Right lobe of liver (tissue), 6 donors: Measurements from ENCODE around the gene CAV1. TPM values are rescaled to one million over a fixed set of nuclear protein-coding genes. Genes with fewer than 3 reads are reported as not detected.

Experiments used
- ATAC-seq, 4 donors: fragments of 200-7000 bp; cut with Tn5 transposase; one replicate each; pipeline ENCODE4 v1.9.1; 2020; ENCODE audit warnings: mild to moderate bottlenecking in 4 of 4, moderate library complexity in 4 of 4
- DNase-seq, 3 donors: peaks; one replicate each; pipeline ENCODE4 v3.0.0-alpha.2; 2020
- H3K27ac ChIP-seq, 3 donors: fragments of 200-600 bp; one replicate each; pipeline ENCODE4 v1.8.0; 2022
- H3K27me3 ChIP-seq, 2 donors: fragments of 200-600 bp; one replicate each; pipeline ENCODE4 v1.8.0; 2022
- H3K36me3 ChIP-seq, 4 donors: fragments of 200-600 bp; sonication (generic) in 1 of 4; one replicate each; pipeline versions ENCODE4 v1.5.1 to v1.8.0; 2017 to 2022; ENCODE audit warnings: control low read depth in 1 of 4
- H3K4me1 ChIP-seq, 4 donors: fragments of 200-600 bp; sonication (generic) in 1 of 4; one replicate each; pipeline versions ENCODE4 v1.5.1 to v1.8.0; 2017 to 2022; ENCODE audit warnings: control low read depth in 1 of 4
- H3K4me3 ChIP-seq, 3 donors: fragments of 200-600 bp; one replicate each; pipeline ENCODE4 v1.8.0; 2022
- H3K9me3 ChIP-seq, 4 donors: fragments of 200-600 bp; sonication (generic) in 1 of 4; one replicate each; pipeline versions ENCODE4 v1.5.1 to v1.8.0; 2017 to 2022; ENCODE audit warnings: control low read depth in 1 of 4
- POLR2A ChIP-seq: fragments of 450-650 bp; IDR thresholded peaks from one replicate; pipeline ENCODE4 v1.6.1; 2017; ENCODE audit warnings: antibody characterized with exemption, mild to moderate bottlenecking
- WGBS: methylation state at CpG from one replicate; pipeline ENCODE4 v1.1.6; 2018; ENCODE audit warnings: low coverage, low lambda C conversion rate; ENCODE audit not compliant: insufficient coverage; ENCODE audit errors: missing lambda C conversion rate; 5-methylcytosine and 5-hydroxymethylcytosine counted together
- intact Hi-C, 2 donors: fragments of 100-400 bp; cut with DNase I; formaldehyde crosslinking; loops; one replicate each; pipeline versions ENCODE4 v1.11.2 to v1.14.1; 2022
- total RNA-seq, 6 experiments: library from RNA; depleted of rRNA in 2 of 6; stranded (reverse); fragments of >200 nt in 2 of 6; fragmentation: NEBNext Ultra II Directional in 3 of 6; extraction: Animal tissue kit (Norgen Biotek cat#: 25700) in 3 of 6; gene quantifications; one replicate each; pipeline versions ENCODE4 v1.1.0 to v1.2.4, GENCODE V29; 2016 to 2023
- TF ChIP-seq, protein P1 (sequence below), 4 donors: fragments of 200-600 bp in 3 of 4; fragments of 450-650 bp in 1 of 4; IDR thresholded peaks; one replicate each; pipeline versions ENCODE4 v1.5.1 to v1.8.0; 2016 to 2022; ENCODE audit warnings: antibody characterized with exemption in 4 of 4, mild to moderate bottlenecking in 2 of 4
- donor health status: DM: no; HTN: yes; CAD: no.
- donor health status: DM: no; HTN: no; CAD: no.
- donor health status: DM: no; HTN: no; CAD: no.
- donor health status: DM: no; HTN: yes; CAD: no.
- donor health status: DM: no; HTN: yes; CAD: no.

Gene CAV1
- total RNA-seq, 6 experiments from 2014 or later, result 3.8 to 19.8 (median 9.0) TPM

DNA sequence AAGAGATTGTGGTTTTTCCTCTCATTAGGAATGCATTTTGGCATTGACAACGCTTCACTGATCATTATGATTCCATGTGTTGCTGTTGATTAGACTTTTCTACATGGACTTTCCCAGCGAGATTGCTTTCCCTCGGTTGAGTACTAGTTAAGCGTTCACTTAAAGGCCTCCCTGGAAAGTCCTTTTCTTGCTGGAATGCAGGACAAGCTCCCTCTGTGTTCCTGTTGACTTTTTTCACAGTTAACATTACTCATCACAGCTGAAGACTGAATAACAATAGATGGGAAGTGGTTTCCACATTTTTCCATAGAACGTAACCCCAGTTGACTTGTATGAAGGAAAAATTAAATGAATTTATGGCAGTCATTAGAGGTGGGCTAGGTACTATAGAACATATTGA, 2.6 kb upstream of the CAV1 start:
- H3K27me3 ChIP-seq, result no peaks in the 10 kb centered on the region
- 63% methylated on average over 5 of the region's 5 CpGs for WGBS
- intact Hi-C loops, result loop anchor here (10.0 kb wide), 2 partner anchors 257 to 267 kb away; no protein-coding TSS in a partner anchor
- no peak overlapping the region for H3K4me3 ChIP-seq
- H3K27ac ChIP-seq, result no peak overlapping the region
- ATAC-seq (no peak), DNase-seq (no peak)
- peaks cover 0 to 12% (median 0%) of the 10 kb centered on the region in 4 donors for H3K4me1 ChIP-seq
- no peaks in the 10 kb centered on the region for H3K9me3 ChIP-seq
- no peaks in the 10 kb centered on the region for H3K36me3 ChIP-seq
- no peak for TF ChIP-seq POLR2A
- TF ChIP-seq, protein P1, sequence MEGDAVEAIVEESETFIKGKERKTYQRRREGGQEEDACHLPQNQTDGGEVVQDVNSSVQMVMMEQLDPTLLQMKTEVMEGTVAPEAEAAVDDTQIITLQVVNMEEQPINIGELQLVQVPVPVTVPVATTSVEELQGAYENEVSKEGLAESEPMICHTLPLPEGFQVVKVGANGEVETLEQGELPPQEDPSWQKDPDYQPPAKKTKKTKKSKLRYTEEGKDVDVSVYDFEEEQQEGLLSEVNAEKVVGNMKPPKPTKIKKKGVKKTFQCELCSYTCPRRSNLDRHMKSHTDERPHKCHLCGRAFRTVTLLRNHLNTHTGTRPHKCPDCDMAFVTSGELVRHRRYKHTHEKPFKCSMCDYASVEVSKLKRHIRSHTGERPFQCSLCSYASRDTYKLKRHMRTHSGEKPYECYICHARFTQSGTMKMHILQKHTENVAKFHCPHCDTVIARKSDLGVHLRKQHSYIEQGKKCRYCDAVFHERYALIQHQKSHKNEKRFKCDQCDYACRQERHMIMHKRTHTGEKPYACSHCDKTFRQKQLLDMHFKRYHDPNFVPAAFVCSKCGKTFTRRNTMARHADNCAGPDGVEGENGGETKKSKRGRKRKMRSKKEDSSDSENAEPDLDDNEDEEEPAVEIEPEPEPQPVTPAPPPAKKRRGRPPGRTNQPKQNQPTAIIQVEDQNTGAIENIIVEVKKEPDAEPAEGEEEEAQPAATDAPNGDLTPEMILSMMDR (IDR thresholded peaks at IDR 0.05), result no peak

DNA sequence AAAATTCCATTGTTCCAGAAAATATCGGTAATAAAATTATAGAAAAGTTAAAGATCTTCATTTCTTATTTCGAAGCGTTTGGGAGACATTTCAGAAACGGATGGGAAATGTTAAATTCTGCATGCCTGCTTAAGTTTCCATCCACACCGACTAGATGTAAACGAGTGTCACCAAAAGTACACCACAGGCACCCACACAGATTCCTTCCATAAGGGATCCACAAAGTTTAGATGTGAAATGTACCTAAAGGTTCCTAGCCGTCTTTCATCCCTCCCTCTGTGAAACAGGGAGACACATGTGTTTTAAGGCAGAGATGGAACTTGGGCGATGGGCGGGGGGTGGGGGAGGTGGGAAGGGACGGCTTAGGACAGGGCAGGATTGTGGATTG, 621 bp upstream of the CAV1 start:
- Histone ChIP-seq H3K4me3 (peak overlapping the region in 1 of 3 donors; percentile 55), H3K4me1 (peaks cover 0 to 12% (median 0%) of the 10 kb centered on the region in 4 donors), H3K9me3 (no peaks in the 10 kb centered on the region), H3K27me3 (no peaks in the 10 kb centered on the region), H3K27ac (no peak overlapping the region), H3K36me3 (no peaks in the 10 kb centered on the region)
- ATAC-seq (no peak), DNase-seq (no peak)
- intact Hi-C loops, result loop anchor here (10.0 kb wide), 2 partner anchors 259 to 269 kb away; no protein-coding TSS in a partner anchor
- TF ChIP-seq, protein P1 (IDR thresholded peaks at IDR 0.05), result no peak
- TF ChIP-seq POLR2A, result no peak
- WGBS, result 28% methylated on average over 10 of the region's 10 CpGs

DNA sequence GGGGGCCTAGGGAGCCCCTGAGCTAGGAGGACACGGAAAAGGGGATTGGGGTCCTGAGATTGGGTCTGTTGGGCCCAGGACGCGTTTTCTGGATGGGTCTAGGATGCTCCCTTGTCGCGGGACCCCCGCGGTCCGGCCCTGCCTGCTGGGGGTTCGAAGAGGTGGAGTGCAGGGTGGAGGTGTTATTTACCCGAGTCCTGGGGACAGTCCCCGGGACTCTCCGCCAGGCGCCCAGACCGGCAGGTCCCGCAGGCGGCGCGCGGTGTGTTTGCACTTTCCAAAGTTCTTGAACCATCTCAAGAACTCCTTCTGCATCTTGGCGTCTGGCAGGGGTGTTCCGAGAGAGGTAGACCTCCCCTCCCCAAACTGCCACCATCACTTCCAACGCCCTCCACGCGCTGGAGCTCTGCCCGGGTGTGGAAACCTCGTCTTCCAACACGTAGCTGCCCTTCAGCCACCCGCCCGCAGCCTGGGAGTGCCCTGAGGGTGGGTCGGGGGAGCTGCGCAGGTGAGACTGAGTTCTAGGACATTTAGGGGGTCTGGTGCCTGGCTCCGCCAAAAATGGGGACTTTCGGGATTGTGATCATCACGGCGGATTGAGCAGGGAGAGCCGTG, 569 bp downstream of the CAV1 start:
- WGBS, result under 1% methylated on average over 20 of the region's 36 CpGs
- Histone ChIP-seq H3K9me3 (no peaks in the 10 kb centered on the region), H3K27ac (peak overlapping the region; percentile 39 to 69 (median 58)), H3K4me1 (peaks cover 0 to 12% (median 0%) of the 10 kb centered on the region in 4 donors), H3K4me3 (peak overlapping the region; percentile 42 to 67 (median 55)), H3K27me3 (no peaks in the 10 kb centered on the region), H3K36me3 (no peaks in the 10 kb centered on the region)
- intact Hi-C loops, result loop anchor here (10.0 kb wide), 2 partner anchors 261 to 271 kb away; no protein-coding TSS in a partner anchor
- ATAC-seq, result peak; percentile 58 to 69 (median 68)
- DNase-seq, result peak; percentile 56 to 63 (median 62)
- TF ChIP-seq, protein P1 (IDR thresholded peaks at IDR 0.05), result no peak
- no peak for TF ChIP-seq POLR2A

DNA sequence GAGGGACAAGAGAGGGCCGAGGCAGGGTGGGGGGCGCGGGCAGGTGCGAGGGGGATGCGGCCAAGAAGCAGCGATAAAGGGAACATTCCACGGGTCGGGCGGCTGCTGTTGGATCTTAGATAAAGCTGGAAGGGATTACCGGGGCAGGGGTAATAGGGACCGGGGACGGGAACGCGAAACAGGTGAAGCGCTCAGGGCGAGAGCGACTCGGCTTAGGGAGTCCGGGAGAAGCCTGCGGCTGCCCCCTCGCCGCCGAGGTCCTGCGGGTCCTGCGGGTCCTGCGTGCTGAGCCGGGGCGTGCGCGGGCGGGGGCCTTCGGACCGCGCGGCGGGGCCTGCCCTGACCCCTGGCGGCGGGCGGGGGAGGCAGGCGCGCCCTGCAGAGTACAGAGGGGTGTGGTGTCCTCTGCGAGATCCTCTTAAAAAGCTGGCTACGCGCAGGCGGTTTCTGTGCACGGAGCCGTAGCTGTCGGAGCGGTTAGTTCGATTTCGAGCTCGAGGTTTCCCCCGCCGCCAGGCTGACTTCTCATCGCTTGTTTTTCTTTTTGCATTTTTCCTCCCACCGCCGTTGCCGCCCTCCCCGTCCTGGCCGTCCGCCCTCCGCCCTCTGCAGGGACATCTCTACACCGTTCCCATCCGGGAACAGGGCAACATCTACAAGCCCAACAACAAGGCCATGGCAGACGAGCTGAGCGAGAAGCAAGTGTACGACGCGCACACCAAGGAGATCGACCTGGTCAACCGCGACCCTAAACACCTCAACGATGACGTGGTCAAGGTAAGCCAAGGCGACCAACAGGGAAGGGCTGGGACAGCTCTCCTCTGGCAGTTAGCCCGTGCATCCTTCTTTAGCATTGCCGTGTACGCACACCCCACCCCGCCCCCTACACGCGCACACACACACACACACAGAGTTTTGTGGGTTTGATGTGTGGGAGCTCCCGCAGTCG, 1.4 kb downstream of the CAV1 start:
- H3K36me3 ChIP-seq, result no peaks in the 10 kb centered on the region
- WGBS, result under 1% methylated on average over 21 of the region's 83 CpGs
- peak overlapping the region; percentile 39 to 69 (median 58) for H3K27ac ChIP-seq
- DNase-seq (peak; percentile 78 to 82 (median 79)), ATAC-seq (peak; percentile 85 to 93 (median 90))
- no peaks in the 10 kb centered on the region for H3K9me3 ChIP-seq
- peaks cover 0 to 12% (median 0%) of the 10 kb centered on the region in 4 donors for H3K4me1 ChIP-seq
- H3K4me3 ChIP-seq, result peak overlapping the region; percentile 42 to 67 (median 55)
- TF ChIP-seq, protein P1 (IDR thresholded peaks at IDR 0.05), result peak; percentile 87 to 89 (median 88)
- no peak for TF ChIP-seq POLR2A
- no peaks in the 10 kb centered on the region for H3K27me3 ChIP-seq
- intact Hi-C loops, result loop anchor here (10.0 kb wide), 2 partner anchors 261 to 271 kb away; no protein-coding TSS in a partner anchor
